KMS-11 (cell line): Measurements from ENCODE around the gene TAF5.

Source experiments
- H2AFZ ChIP-seq: fragments of 200-600 bp; sonication (generic); 2 replicates; pipeline ENCODE4 v1.6.1; 2016; ENCODE audit warnings: antibody characterized with exemption, mixed run types, low read depth
- H3K27ac ChIP-seq: fragments of 200-600 bp; sonication (generic); 2 replicates; pipeline ENCODE4 v1.6.1; 2016; ENCODE audit warnings: mild to moderate bottlenecking, mixed run types
- H3K27me3 ChIP-seq: fragments of 200-600 bp; sonication (generic); 2 replicates; pipeline ENCODE4 v1.6.1; 2017; ENCODE audit warnings: mild to moderate bottlenecking, low read depth, mixed run types, moderate library complexity; ENCODE audit not compliant: insufficient read depth
- H3K36me3 ChIP-seq: fragments of 200-600 bp; sonication (generic); 2 replicates; pipeline ENCODE4 v1.6.1; 2017; ENCODE audit warnings: mild to moderate bottlenecking, mixed run types; ENCODE audit not compliant: insufficient read depth
- H3K4me1 ChIP-seq: fragments of 200-600 bp; sonication (generic); 2 replicates; pipeline ENCODE4 v1.6.1; 2016; ENCODE audit warnings: mild to moderate bottlenecking, low read depth, mixed run types; ENCODE audit not compliant: poor library complexity, severe bottlenecking
- H3K4me2 ChIP-seq: fragments of 200-600 bp; sonication (generic); 2 replicates; pipeline ENCODE4 v1.7.0; 2016; ENCODE audit warnings: mild to moderate bottlenecking, mixed run types
- H3K4me3 ChIP-seq: fragments of 200-600 bp; sonication (generic); IDR thresholded peaks from 2 replicates; pipeline ENCODE4 v1.6.1; 2017; ENCODE audit warnings: low read depth, low read length, mixed read lengths; ENCODE audit not compliant: insufficient read depth
- H3K79me2 ChIP-seq: fragments of 200-600 bp; sonication (generic); 2 replicates; pipeline ENCODE4 v1.6.1; 2016; ENCODE audit warnings: low read depth, mixed run types; ENCODE audit not compliant: insufficient read depth
- H3K9ac ChIP-seq: fragments of 200-600 bp; sonication (generic); 2 replicates; pipeline ENCODE4 v1.6.1; 2016; ENCODE audit warnings: mild to moderate bottlenecking, mixed run types
- H4K20me1 ChIP-seq: fragments of 200-600 bp; sonication (generic); 2 replicates; pipeline ENCODE4 v1.6.1; 2016; ENCODE audit warnings: mild to moderate bottlenecking, mixed run types; ENCODE audit not compliant: insufficient read depth
- CTCF ChIP-seq: fragments of 200-600 bp; sonication (generic); conservative IDR thresholded peaks from 2 replicates; pipeline ENCODE4 v1.6.1; 2017; ENCODE audit warnings: low read depth, mild to moderate bottlenecking, antibody characterized with exemption, low read length, moderate library complexity, mixed read lengths

Gene TAF5

DNA sequence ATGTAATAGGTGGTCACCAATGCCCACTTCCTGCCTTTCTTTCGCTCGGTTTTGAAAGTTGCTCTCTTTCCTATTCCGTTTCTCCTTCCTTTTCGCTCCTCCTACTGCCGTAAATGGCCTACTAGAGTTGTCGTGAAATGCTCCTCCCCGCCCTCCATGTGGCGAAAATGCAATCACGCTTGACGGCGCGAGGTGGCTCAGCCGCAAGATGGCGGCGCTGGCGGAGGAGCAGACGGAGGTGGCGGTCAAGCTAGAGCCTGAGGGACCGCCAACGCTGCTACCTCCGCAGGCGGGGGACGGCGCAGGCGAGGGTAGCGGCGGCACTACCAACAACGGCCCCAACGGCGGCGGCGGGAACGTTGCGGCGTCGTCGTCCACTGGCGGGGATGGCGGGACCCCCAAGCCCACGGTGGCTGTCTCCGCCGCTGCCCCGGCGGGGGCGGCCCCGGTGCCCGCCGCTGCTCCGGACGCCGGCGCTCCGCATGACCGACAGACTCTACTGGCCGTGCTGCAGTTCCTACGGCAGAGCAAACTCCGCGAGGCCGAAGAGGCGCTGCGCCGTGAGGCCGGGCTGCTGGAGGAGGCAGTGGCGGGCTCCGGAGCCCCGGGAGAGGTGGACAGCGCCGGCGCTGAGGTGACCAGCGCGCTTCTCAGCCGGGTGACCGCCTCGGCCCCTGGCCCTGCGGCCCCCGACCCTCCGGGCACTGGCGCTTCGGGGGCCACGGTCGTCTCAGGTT, at the start of gene TAF5:
Gene TAF5, plus strand, starts transcription at position 195 of the 737 bp plus-strand sequence. Its CDS starts 14 bp downstream, at position 209.
- peak within 1 kb of the TSS; percentile 46; the same call in 1 of the 2 replicates for H3K27ac ChIP-seq
- H3K4me2 ChIP-seq, result peak within 1 kb of the TSS; percentile 83
- peaks cover 27% of the 10 kb centered on the region; the same call in 1 of the 2 replicates for H3K79me2 ChIP-seq
- peaks cover 28% of the 10 kb centered on the region for H3K4me1 ChIP-seq
- peak within 1 kb of the TSS; percentile 62; the same call in 1 of the 2 replicates for H3K9ac ChIP-seq
- peak within 1 kb of the TSS; percentile 81 for H2AFZ ChIP-seq
- no peak for TF ChIP-seq CTCF
- H3K36me3 ChIP-seq, result no peaks in the 10 kb centered on the region
- no peak within 1 kb of the TSS for H3K4me3 ChIP-seq
- no peaks in the 10 kb centered on the region for H4K20me1 ChIP-seq
- no peaks in the 10 kb centered on the region for H3K27me3 ChIP-seq

DNA sequence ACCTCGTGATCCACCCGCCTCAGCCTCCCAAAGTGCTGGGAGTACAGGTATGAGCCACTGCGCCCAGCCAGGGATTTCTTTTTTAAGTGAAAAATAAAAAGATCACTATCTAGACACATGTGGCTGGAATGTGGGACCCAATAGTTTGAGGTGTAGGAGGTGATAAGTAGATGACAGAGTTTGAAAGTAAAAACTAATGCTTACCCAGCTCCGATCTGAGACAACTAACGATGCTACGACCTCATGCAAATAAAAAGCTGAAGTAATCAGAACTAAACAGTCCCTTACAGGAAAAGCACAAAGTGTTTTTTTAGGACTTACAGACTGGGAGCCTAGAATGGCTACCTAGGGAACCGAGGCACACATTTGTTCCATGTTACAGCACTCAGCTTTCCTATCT, 39.9 kb upstream of the TAF5 start:
- no peaks in the 10 kb centered on the region for H4K20me1 ChIP-seq
- no peak overlapping the region for H3K27ac ChIP-seq
- H2AFZ ChIP-seq, result no peak overlapping the region
- no peak overlapping the region for H3K4me2 ChIP-seq
- no peak for TF ChIP-seq CTCF
- no peaks in the 10 kb centered on the region for H3K4me1 ChIP-seq
- H3K79me2 ChIP-seq, result no peaks in the 10 kb centered on the region
- H3K27me3 ChIP-seq, result no peaks in the 10 kb centered on the region
- no peak overlapping the region for H3K4me3 ChIP-seq
- no peak overlapping the region for H3K9ac ChIP-seq
- peaks cover 3% of the 10 kb centered on the region; the same call in 1 of the 2 replicates for H3K36me3 ChIP-seq

DNA sequence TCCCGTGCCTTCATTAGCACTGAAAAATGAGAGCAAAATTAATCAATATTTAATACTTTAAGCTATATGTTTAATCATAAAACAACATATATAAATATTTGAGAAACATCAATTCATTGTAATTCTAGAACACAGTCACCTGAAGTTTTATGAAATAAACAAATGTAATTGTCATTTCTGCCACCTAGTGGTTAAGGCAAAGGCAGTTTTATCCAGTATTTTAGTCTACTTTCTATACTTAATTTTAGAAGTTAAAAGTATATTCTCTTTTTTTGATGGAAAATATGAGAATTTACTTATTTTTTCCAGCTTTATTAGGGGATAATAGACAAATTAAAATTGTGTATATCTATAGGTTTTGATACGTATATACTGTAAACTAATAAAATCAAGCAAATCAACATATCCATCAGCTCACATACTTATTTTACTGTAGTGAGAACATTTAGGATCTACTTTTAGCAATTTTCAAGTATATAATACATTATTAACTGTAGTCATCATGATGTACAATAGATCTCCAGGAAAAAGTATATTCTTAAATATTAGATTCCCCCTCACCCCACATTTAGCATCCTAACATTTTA, 33.7 kb upstream of the TAF5 start:
- H3K4me2 ChIP-seq, result no peak overlapping the region
- H2AFZ ChIP-seq, result no peak overlapping the region
- H3K4me1 ChIP-seq, result peaks cover 9% of the 10 kb centered on the region
- no peaks in the 10 kb centered on the region for H3K36me3 ChIP-seq
- no peaks in the 10 kb centered on the region for H4K20me1 ChIP-seq
- TF ChIP-seq CTCF, result peak; percentile 74
- no peak overlapping the region for H3K4me3 ChIP-seq
- H3K27me3 ChIP-seq, result no peaks in the 10 kb centered on the region
- H3K27ac ChIP-seq, result no peak overlapping the region
- H3K9ac ChIP-seq, result no peak overlapping the region
- no peaks in the 10 kb centered on the region for H3K79me2 ChIP-seq

DNA sequence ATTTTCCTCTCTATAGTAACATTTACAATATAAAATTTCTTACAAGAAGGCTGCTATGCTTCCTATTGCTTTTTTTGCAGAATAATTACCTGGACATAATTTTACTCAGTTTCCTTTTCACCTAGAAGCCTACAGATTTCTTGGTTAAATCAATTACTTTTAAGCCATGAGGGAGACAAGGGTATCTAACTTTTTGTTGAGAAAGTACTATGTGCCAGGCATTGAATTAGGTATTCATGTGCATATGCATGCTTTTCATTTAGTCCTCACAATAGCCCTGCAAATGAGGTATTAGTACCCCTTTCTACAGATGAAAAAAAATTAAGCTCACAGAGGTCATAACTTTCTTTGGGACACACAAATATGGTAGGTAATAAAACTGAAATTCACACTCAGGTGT, 33.2 kb upstream of the TAF5 start:
- H3K27ac ChIP-seq, result no peak overlapping the region
- no peaks in the 10 kb centered on the region for H3K27me3 ChIP-seq
- H3K79me2 ChIP-seq, result no peaks in the 10 kb centered on the region
- H3K36me3 ChIP-seq, result no peaks in the 10 kb centered on the region
- no peak overlapping the region for H3K4me3 ChIP-seq
- H3K4me2 ChIP-seq, result no peak overlapping the region
- H3K9ac ChIP-seq, result no peak overlapping the region
- no peak overlapping the region for H2AFZ ChIP-seq
- TF ChIP-seq CTCF, result no peak
- H3K4me1 ChIP-seq, result peaks cover 9% of the 10 kb centered on the region
- no peaks in the 10 kb centered on the region for H4K20me1 ChIP-seq
